GM10248 (cell line): ENCODE data around the gene SLC22A14.

Source experiments
- CTCF ChIA-PET: fragments of 300-600 bp; sonication (Branson Sonifier 250); formaldehyde crosslinking; extraction: SDS; loops from one replicate; lab custom pipeline; 2021; ENCODE audit warnings: antibody characterized with exemption; lab: Yijun Ruan, JAX
- POLR2A ChIA-PET: fragments of 350-650 bp; sonication (Branson Sonifier 250); formaldehyde crosslinking; extraction: SDS; loops from one replicate; lab custom pipeline; 2020; ENCODE audit warnings: antibody characterized with exemption; lab: Yijun Ruan, JAX
- DNase-seq: peaks from one replicate; pipeline ENCODE4 v3.0.0; 2012; ENCODE audit errors: extremely low spot score
- TF ChIP-seq, protein P1 (sequence below): IDR thresholded peaks from 2 replicates; pipeline ENCODE4 v1.5.1; 2012; ENCODE audit warnings: mild to moderate bottlenecking, low read depth; ENCODE audit errors: extremely low read depth, missing control alignments, control extremely low read depth

Gene SLC22A14

DNA sequence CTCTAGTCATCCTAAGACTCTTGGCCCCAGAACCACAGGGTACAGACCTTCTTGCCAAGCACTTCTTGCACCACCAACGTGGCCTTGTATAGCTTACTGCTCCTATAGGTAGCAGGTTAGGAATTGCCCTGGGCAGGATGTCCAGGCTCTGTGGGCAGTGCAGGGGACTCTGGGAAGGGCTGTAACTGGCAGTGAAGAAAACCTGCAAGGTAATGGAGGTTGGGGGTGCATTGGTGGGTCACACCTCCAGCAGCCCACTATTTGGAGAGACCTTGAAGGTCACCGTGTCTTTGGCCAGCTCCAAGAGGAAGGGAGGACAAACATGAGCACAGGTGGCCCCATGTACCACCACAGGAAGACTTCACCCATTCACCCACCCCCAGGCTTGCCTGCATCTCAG, 43.2 kb downstream of the SLC22A14 start:
- POLR2A ChIA-PET = no interaction called here

DNA sequence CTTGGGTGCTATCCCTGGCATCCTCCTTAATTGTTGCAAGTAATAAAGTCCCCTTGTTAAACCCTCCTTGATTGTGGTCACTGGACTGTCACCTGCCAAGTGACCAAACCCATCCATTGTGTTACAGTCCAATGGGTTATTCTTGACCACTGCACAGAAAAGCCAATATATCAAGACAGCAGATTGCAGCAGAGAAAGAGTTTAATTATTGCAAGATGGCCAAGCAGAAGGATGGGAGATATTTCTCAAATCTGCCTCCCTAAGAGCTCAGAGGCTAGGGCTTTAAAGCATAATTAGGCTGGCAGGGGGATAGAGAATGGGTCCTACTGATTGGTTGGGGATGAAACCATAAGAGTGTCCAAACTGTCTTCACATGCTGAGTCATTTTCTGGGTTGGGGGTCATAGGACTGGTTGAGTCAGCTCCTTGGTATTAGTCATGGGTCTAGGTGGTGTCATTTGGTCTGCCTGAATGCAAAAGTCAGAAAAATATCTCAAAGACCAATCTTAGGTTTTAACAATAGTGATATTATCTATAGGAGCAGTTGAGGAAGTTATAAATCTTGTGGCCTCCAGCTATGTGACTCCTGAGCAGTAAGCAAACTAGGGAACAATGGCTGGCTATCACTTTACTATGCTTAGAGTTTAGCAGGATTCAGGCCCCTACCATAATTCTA, 45.4 kb downstream of the SLC22A14 start:
- ChIA-PET CTCF (interaction anchor here (1.2 to 4.8 kb wide), 2 partner anchors 11 to 18 kb away, joined by 3 to 36 read pairs; partner anchors contain the start of gene XYLB), POLR2A (no interaction called here)
- TF ChIP-seq, protein P1, sequence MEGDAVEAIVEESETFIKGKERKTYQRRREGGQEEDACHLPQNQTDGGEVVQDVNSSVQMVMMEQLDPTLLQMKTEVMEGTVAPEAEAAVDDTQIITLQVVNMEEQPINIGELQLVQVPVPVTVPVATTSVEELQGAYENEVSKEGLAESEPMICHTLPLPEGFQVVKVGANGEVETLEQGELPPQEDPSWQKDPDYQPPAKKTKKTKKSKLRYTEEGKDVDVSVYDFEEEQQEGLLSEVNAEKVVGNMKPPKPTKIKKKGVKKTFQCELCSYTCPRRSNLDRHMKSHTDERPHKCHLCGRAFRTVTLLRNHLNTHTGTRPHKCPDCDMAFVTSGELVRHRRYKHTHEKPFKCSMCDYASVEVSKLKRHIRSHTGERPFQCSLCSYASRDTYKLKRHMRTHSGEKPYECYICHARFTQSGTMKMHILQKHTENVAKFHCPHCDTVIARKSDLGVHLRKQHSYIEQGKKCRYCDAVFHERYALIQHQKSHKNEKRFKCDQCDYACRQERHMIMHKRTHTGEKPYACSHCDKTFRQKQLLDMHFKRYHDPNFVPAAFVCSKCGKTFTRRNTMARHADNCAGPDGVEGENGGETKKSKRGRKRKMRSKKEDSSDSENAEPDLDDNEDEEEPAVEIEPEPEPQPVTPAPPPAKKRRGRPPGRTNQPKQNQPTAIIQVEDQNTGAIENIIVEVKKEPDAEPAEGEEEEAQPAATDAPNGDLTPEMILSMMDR = no peak
- no peak for DNase-seq

More for the DNA sequence above, 43.2 kb downstream of the SLC22A14 start:
- CTCF ChIA-PET = interaction anchor here (1.2 to 4.8 kb wide), 2 partner anchors 20 to 26 kb away, joined by 3 to 36 read pairs; partner anchors contain the start of gene XYLB
- DNase-seq = no peak
- TF ChIP-seq, protein P1 = no peak

DNA sequence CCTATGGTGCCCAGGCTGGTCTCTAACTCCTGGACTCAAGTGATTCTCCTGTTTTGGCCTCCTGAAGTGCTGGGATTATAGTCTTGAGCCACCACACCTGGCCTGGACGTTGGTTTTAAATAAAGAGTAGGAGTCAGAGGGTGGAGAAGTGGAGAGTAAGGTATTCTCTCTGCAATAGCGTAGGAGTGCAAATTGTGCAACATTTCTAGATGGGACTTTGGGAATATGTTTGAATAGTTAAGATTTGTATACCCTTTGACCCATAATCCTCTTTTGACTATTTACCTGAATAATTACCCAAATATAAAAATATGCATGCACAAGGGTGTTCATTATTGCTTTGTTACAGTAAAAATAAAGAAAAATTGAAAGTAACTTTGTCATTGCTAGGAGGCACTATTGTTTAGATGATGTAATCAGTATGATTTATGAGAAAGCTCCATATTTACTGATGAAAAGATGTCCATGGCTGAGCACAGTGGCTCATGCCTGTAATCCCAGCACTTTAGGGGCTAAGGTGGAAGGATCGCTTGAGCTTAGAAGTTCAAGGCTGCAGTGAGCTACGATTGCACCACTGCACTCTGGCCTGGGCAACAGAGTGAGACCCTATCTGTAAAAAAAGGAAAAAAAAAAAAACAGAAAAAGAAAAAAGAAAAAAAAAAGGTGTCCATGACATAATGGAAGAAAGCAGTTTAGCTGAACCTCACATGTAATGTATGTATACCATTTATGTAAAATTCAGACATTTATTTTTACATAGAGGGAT, 49.3 kb downstream of the SLC22A14 start:
- ChIA-PET CTCF (interaction anchor here (2.1 kb wide), 1 partner anchor 15 kb away, joined by 12 read pairs; the partner anchor contains the start of gene XYLB), POLR2A (no interaction called here)
- DNase-seq = no peak
- TF ChIP-seq, protein P1 = no peak

DNA sequence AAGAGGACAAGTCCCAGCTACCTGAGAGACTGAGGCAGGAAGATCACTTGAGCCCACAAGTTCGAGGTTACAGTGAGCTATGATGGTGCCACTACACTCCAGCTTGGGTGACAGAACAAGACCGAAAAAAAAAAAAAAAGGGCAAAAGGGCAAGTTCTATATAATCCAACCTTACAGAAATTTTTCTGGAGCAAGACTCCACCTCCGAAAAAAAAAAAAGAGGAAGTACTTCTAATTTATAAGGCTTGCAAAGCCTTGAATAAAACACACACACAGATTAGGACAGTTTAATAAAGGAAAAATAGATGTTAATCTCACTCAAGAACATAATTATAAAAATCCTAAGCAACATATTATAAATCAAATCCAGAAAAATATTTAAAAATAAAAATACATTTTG, 50.1 kb downstream of the SLC22A14 start:
- POLR2A ChIA-PET = no interaction called here
- CTCF ChIA-PET = interaction anchor here (2.1 kb wide), 1 partner anchor 14 kb away, joined by 12 read pairs; the partner anchor contains the start of gene XYLB
- TF ChIP-seq, protein P1 = no peak

DNA sequence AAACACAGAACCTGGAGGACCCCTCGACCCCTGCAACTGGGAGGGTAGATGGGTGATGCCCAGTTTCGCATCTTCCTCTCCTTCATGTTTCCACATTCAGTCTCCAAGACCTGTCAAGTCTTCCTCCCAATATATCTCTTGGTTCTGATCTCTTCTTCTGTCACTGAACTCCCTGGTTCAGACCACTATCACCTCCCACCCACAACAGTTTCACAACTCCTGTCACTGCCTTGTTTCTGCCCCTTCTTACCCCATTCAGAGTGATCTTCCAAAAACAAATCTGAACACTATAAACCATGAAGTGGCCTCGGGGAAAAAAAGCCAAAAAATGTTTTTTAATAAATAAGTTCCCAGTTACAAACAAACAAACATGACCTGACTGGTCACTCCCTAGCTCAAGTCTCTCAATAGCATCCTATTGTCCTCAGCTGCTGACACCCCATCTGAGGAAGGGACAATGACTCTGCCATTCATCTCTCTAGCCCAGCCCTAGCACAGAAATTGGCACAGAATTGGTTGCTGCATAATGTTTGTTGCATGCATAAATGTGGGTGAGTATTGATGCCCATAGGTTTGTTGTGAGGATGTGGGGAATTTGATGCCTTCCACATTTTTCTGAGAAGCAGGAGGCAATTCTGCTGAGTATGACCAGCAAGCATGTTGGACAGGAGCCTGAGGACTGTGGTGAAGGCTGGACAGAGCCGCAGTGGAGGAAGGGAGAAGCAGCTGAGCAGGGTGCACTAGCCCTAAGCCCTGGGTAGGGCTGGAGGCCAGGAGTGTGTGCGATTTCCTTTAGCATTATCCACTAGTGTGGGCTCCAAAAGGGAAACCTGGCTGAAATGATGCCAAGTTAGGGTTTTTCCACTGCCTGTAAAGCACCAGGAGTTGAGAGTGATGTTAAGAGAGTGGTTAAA, 52.3 kb downstream of the SLC22A14 start:
- DNase-seq = no peak
- POLR2A ChIA-PET = no interaction called here
- CTCF ChIA-PET = interaction anchor here (1.0 to 3.3 kb wide), 4 partner anchors 9 to 41 kb away, joined by 3 to 23 read pairs (median 4); partner anchors contain the start of gene XYLB
- TF ChIP-seq, protein P1 = no peak

More for the DNA sequence above, 50.1 kb downstream of the SLC22A14 start:
- no peak for DNase-seq

DNA sequence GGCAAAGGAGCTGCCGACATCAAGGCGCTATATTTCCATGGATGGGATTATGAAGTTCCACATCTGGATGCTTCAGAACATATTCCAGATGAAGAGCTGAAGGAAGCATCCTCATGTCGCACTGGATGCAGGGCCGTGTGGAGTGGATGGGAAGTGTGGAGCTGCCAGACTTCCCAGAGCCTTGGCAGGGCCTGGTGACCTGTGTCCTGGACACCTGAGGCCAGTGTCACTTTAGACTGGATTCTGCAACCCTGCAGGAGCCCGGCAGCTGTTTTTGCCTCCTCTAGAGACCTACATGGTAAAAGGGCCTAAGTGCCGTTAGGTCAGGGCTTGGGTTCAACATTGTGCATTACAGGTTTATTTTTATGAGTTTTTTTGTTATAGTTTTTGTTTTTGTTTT, 53.2 kb downstream of the SLC22A14 start:
- ChIA-PET CTCF (interaction anchor here (1.2 to 3.3 kb wide), 3 partner anchors 8 to 40 kb away, joined by 3 to 23 read pairs (median 4); partner anchors contain the start of gene XYLB), POLR2A (no interaction called here)
- DNase-seq = no peak
- TF ChIP-seq, protein P1 = no peak
